Urinary bladder (tissue), 4 donors: ENCODE data around the gene ACO2. TPM values are rescaled to one million over a fixed set of nuclear protein-coding genes. Genes with fewer than 3 reads are reported as not detected.
A peak's percentile ranks its signal among the peaks of the same experiment; 100 is the strongest.
"Not testable (repeated sequence)": the region's sequence is repeated elsewhere in the genome, so short reads cannot be mapped to it uniquely, and the experiment has no call there.

Experiments used
- DNase-seq: peaks from one replicate; pipeline ENCODE4 v3.0.0-alpha.2; 2015; ENCODE audit errors: extremely low spot score
- H3K27ac ChIP-seq: one replicate; pipeline ENCODE4 v1.5.1; 2013; ENCODE audit warnings: low read depth, mild to moderate bottlenecking, moderate library complexity
- H3K36me3 ChIP-seq: one replicate; pipeline ENCODE4 v1.6.1; 2013; ENCODE audit warnings: mild to moderate bottlenecking, moderate library complexity; ENCODE audit not compliant: insufficient read depth
- H3K4me1 ChIP-seq: one replicate; pipeline ENCODE4 v1.6.1; 2013; ENCODE audit warnings: mild to moderate bottlenecking, moderate library complexity; ENCODE audit not compliant: insufficient read depth
- H3K4me3 ChIP-seq: one replicate; pipeline ENCODE4 v1.5.1; 2013; ENCODE audit warnings: low read depth, low read length
- WGBS: extraction: QIAGEN DNeasy Blood & Tissue Kit; methylation state at CpG from one replicate; pipeline ENCODE4 v1.1.7; 2013; 5-methylcytosine and 5-hydroxymethylcytosine counted together
- polyA plus RNA-seq: library from polyadenylated mRNA; stranded (reverse); fragments of 200-250 nt; gene quantifications from one replicate; pipeline ENCODE4 v1.2.3, GENCODE V29; 2013
- total RNA-seq: library from RNA; depleted of rRNA; stranded (reverse); fragments of >200 nt; gene quantifications from one replicate; pipeline ENCODE4 v1.2.3, GENCODE V29; 2014
- donor health status: healthy with polysubstance abuse.
- donor health status: healthy.

ACO2 gene
- total RNA-seq (41.8 TPM), polyA plus RNA-seq (84.6 TPM)

GRCh38 chr22:41468381-41469217 lies at the start of gene ACO2, which contains the start of gene PHF5A:
ACO2 (plus strand) TSS chr22:41469117; CDS start chr22:41469147, 30 bp downstream.
PHF5A (minus strand) TSS chr22:41468692; CDS start chr22:41468653, 39 bp downstream.
- peak within 1 kb of the TSS; percentile 94 for H3K27ac ChIP-seq
- H3K36me3 ChIP-seq: no peaks in the 10 kb centered on the region
- peak; percentile 97 for DNase-seq
- WGBS: under 1% methylated on average over 51 of the region's 51 CpGs
- peaks cover 3% of the 10 kb centered on the region for H3K4me1 ChIP-seq
- H3K4me3 ChIP-seq: peak within 1 kb of the TSS; percentile 91

DNA sequence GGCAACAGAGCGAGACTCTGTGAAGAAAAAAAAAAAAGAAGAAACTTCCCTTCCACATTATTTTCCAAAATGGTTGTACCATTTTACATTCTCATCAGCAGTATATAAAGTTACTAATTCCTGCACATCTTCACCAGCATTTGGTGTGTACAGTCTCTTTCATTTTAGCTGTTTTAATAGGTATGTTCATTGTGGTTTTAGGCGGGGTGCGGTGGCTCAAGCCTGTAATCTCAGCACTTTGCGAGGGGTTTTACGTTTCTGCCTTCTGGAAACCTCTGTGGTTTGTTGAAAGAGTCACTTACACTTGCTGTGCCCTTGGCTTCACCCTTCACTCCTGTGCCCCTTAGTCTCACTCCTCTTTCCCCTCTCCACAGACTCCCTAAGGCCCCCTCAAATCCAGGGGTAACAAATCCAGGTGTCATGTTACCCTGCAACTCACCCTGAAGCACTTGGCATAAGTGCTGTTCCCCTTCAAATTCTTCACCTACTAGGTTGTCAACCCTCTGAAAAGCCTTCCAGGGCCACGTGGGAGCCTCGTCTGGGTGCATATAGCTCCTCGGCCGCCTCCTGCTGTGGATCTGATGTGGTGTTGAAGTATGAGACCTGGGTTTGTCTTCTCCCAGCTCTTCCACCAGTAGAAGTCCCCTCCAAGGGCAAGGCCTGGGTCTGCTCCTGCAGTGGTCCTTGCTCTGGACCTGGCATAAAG lies 43.1 kb upstream of the ACO2 start:
- Histone ChIP-seq H3K36me3 (no peaks in the 10 kb centered on the region), H3K4me1 (no peaks in the 10 kb centered on the region), H3K27ac (no peak overlapping the region), H3K4me3 (no peak overlapping the region)
- WGBS: 65% methylated on average over 9 of the region's 9 CpGs
- no peak for DNase-seq

DNA sequence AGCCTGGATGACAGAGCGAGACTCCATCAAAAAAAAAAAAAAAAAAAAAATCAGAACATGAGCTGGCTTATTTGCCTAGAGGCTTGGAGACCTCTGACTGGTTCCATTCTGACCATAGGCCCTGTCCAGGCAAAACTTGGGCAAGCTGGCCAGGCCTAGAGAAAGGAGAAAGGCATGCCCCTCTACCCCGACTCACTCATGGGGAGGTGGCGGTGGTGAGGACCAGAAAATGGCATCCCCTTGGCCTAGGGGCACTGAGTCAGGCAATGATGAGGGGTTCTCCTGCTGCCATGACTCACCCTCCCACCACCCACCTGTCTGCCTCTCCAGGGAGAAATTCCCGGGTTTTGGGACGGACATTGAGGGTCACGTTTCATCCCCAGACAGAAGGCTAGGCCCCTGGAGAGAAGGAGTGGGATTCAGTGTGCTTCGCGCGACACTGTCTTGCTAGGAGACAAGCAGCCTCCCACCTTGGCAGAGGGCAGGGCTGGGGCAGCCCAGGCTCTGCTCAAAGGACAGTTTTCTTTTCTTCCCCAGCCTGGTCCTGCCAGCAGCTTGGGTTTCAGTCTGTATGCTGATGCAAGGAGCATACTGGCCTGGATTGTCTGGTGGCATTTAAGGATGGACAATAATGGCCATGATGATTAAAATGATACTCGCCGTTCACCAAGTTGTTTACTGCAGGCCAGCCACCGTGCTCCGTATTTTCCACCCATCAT lies 39.5 kb upstream of the ACO2 start:
- 87% methylated on average over 13 of the region's 13 CpGs for WGBS
- H3K4me3 ChIP-seq: no peak overlapping the region
- no peaks in the 10 kb centered on the region for H3K36me3 ChIP-seq
- DNase-seq: no peak
- no peaks in the 10 kb centered on the region for H3K4me1 ChIP-seq
- no peak overlapping the region for H3K27ac ChIP-seq

DNA sequence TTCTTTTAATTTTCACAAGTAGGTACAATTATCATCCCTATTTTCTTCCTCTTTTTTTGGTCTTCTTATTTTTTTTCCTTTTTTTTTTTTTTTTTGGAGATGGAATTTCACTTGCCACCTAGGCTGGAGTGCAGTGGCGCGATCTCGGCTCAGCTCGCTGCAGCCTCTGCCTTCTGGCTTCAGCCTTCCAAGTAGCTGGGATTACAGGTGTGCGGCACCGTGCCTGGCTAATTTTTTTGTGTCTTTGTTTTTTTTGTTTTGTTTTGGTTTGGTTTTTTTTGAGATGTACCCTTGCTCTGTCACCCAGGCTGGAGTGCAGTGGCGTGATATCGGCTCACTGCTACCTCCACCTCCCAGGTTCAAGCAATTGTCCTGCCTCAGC lies 39.0 kb upstream of the ACO2 start:
- no peak overlapping the region for H3K27ac ChIP-seq
- H3K36me3 ChIP-seq: no peaks in the 10 kb centered on the region
- H3K4me1 ChIP-seq: no peaks in the 10 kb centered on the region
- no peak for DNase-seq
- H3K4me3 ChIP-seq: no peak overlapping the region
- 97% methylated on average over 8 of the region's 8 CpGs for WGBS

- DNase-seq: no peak
- WGBS: 74% methylated on average over 6 of the region's 6 CpGs
- H3K4me1 ChIP-seq: no peaks in the 10 kb centered on the region
- no peak overlapping the region for H3K27ac ChIP-seq
- H3K4me3 ChIP-seq: no peak overlapping the region
- H3K36me3 ChIP-seq: no peaks in the 10 kb centered on the region
Measured at GRCh38 chr22:41431656-41432055, 37.3 kb upstream of the ACO2 start.

- not testable (repeated sequence) for H3K36me3 ChIP-seq, H3K27ac ChIP-seq, H3K4me1 ChIP-seq, H3K4me3 ChIP-seq, DNase-seq
- WGBS: 88% methylated on average over 1 of the region's 1 CpG
Measured at GRCh38 chr22:41433480-41433879, 35.4 kb upstream of the ACO2 start.

DNA sequence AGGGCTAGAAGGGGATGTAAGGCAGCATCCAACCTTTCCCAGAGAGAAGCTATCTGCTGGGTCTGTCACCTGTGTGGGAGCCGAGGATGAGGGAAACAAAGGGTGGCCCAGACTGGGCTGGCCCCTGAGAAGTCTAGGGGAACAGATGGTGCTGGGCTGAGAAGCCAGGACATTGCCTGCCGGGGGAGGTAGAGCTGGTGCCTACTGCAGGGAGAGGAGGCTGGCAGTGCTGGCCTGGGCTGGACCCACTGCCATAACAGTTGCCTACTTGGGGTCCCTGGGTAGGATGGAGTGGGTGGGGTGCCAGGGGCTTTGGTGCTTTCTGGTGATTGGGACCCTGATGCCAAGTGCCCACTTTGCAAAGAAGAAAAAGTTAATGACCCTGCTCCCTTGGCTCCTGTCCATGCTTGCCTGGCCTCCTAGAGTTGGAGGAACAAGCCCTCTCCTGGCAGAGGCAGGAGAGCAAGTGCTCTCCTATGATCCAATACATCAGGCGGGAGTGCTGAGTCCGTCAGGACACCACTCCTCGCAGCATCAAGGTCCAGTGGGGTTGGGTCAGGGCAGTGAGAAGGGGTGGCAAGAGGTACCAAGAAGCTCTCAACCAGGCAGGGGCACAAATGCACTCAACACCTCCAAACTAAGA lies 34.4 kb upstream of the ACO2 start:
- not testable (repeated sequence) for H3K4me1 ChIP-seq, H3K27ac ChIP-seq, DNase-seq, H3K36me3 ChIP-seq, H3K4me3 ChIP-seq
- 84% methylated on average over 5 of the region's 5 CpGs for WGBS

GRCh38 chr22:41435560-41435959 lies 33.4 kb upstream of the ACO2 start:
- 57% methylated on average over 4 of the region's 4 CpGs for WGBS
- Histone ChIP-seq H3K4me1 (no peaks in the 10 kb centered on the region), H3K4me3 (no peak overlapping the region), H3K27ac (no peak overlapping the region), H3K36me3 (no peaks in the 10 kb centered on the region)
- no peak for DNase-seq

DNA sequence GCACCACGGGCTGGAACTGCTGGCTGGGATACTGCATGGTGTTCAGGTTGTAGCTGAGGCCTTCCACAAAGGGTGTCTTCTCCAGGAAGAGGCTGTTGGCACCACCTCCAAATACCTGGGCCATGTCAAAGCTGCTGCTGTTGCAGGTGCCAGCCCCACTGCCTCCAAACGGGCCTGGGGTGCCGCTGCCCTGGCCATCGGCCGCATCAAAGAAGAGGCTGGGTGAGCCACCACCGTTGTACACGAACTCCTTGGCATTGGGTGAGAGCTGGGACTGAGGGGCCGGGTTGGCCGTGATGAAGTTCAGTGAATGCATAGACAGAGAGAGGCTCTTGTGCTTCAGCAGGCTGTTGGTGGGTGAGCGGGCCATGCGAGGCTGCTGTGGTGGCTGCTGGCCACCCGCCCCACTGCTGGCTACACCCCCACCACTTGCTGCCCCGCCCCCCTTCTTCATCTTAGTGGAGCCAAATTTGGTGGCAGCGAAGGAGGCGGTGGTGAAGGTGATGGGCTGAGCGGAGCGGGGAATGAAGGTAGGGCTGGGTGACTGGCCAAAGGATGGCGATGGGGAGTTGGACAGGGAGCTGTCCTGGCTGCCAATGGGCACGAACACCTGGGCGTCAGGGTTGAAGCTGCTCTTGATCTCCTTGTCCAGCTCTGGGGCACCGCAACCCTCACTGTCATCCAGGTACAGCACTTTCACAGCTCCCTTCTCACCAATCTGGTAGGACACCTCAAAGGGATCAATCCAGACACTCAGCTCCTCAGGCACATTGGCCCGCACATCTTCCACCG lies 32.4 kb upstream of the ACO2 start:
- H3K4me3 ChIP-seq: no peak overlapping the region
- H3K27ac ChIP-seq: no peak overlapping the region
- WGBS: 88% methylated on average over 23 of the region's 23 CpGs
- H3K4me1 ChIP-seq: no peaks in the 10 kb centered on the region
- H3K36me3 ChIP-seq: no peaks in the 10 kb centered on the region
- DNase-seq: no peak

DNA sequence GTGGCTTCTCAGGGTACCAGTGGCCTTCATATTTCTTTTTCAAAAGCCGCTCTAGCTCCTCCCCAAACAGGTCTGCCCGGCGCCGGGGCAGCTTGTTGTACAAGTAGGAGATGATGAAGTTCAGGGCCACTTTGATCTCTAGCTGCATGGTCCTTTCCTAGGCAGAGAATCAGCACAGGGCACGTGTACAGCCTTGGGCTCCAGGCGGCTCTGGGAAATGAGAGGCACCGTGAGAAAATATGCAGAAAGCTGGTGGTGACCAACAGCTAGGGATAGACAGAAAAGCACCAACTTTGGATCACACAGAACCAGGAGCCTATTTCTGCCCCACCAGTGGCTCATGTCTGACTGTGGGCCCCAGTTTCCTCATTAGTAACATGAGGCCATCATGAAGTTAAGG lies 31.7 kb upstream of the ACO2 start:
- H3K36me3 ChIP-seq: no peaks in the 10 kb centered on the region
- WGBS: 87% methylated on average over 7 of the region's 7 CpGs
- no peak overlapping the region for H3K27ac ChIP-seq
- H3K4me1 ChIP-seq: no peaks in the 10 kb centered on the region
- DNase-seq: no peak
- no peak overlapping the region for H3K4me3 ChIP-seq

GRCh38 chr22:41440511-41440910 lies 28.4 kb upstream of the ACO2 start:
- DNase-seq, H3K27ac ChIP-seq, H3K4me1 ChIP-seq, H3K36me3 ChIP-seq, H3K4me3 ChIP-seq: not testable (repeated sequence)
- 88% methylated on average over 5 of the region's 5 CpGs for WGBS

DNA sequence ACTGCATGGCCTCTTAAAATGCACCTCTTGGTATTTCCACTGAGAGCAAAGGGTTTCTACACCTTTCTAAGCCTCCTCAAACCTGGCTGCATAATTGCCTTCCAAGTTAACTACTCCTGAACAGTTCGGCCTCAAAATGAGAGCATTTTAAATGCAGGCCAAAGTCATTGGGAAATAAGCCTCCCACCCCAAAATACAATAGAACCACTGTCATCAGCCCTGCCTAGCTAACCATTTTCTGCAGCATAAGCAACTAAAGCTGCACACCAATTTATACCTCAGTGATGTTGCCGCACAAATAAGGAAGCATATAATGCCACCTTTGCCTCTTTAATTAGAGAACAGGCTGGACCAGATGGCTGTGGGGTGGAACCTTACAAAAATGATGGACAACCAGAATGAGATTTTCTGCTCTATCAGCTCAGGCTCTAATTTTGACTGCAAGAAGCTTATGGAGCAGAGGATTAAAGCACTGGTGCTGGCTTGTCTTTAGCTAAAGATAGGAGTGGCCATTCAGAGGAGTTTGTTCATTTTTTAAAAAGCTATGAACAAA lies 26.6 kb upstream of the ACO2 start:
- DNase-seq: no peak
- 82% methylated on average over 2 of the region's 2 CpGs for WGBS
- no peaks in the 10 kb centered on the region for H3K4me1 ChIP-seq
- no peaks in the 10 kb centered on the region for H3K36me3 ChIP-seq
- H3K4me3 ChIP-seq: no peak overlapping the region
- no peak overlapping the region for H3K27ac ChIP-seq
